DMS114 treated with DMSO at 0.1 percent for 48 hours (cell line): Measurements from ENCODE around the gene TPGS2.

Experiments
- DNase-seq: peaks from one replicate; lab custom pipeline; 2025; ENCODE audit not compliant: unreplicated experiment; lab: John Stamatoyannopoulos, UW

Gene TPGS2

DNA sequence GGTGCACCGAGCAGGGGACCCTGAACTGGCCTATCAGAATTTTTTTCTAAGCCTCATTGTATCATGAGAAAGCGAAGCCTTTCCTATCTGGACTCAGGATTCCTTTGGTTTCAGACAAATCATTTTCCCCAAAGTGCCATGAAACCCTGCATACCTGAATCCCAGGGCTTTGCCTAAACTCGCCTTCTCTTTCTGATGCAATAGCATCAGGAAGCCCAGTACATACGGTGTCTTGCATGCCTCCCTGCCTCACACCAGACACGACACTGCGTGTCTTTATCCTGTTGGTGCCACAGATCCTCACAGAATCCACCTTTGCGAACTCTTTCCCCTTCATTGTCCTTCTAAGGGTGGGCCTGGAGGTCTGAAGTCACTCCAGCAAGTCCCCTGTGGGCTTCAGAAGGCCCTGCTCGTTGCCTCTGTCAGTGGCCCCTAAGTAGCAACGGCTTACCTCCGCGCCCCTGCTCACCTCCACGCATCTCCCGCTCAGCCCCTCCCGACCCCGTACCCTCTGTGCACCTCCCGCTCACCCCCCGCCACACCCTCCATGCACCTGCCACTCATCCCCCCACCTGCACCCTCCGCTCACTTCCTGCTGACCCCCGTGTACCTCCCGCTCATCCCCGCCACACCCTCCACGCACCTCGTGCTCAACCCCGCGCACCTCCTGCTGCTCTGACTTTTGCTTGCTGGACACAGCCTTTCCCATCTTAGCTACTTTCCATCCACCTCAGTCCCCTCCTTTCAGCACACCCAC lies 83.4 kb downstream of the TPGS2 start:
- no peak for DNase-seq

DNA sequence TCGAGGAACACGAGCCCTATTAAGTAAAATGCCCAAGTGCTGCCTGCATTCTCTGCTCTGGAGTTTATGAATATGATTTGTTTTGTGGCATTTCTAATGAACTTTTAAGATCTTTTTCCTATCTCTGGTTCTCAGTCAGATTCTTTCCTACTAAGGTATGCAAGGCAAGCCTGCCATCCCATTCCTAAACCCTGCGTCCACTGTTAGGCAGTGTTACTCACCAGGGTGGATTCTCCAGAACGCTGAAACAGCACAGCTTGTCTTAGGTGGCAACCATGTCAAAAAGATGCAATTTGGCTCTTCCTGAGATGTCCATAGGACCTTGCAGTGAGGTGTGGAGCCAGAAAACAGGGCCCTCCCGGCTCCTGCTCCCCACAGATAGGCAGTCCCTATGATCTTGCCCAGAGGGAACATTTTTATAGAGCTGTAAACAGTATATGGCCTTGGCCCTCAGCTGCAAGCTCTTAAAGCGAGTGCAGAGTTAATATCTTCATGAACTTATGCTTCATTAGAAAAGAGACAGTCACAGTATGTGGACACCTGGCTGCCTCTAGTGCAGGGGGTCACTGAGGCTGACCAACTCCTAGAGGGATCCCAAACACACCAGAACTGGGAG lies 84.4 kb downstream of the TPGS2 start:
- no peak for DNase-seq
